GM19025 (cell line): ENCODE results near the gene ALOX15B.

Experiments
- ATAC-seq: cut with Tn5 transposase; IDR thresholded peaks from one replicate; pipeline ENCODE4 v1.9.1; 2021; ENCODE audit warnings: mild to moderate bottlenecking, low read depth, moderate library complexity; ENCODE audit not compliant: unreplicated experiment

Gene ALOX15B

GRCh38 chr17:8038954-8039610 is at the start of gene ALOX15B:
TSS of gene ALOX15B (plus strand) at chr17:8039059. CDS start at chr17:8039156, 97 bp downstream.
- no peak for ATAC-seq

GRCh38 chr17:7989781-7990655 is 48.8 kb upstream of the ALOX15B start:
- peak; percentile 76 for ATAC-seq

GRCh38 chr17:7992516-7992915 is 46.3 kb upstream of the ALOX15B start:
- ATAC-seq: no peak

- ATAC-seq: no peak
Observed at GRCh38 chr17:7992924-7993323, 45.9 kb upstream of the ALOX15B start.

- no peak for ATAC-seq
Observed at GRCh38 chr17:7993972-7994589, 44.8 kb upstream of the ALOX15B start.

- no peak for ATAC-seq
Observed at GRCh38 chr17:7995724-7996123, 43.1 kb upstream of the ALOX15B start.

- no peak for ATAC-seq
Observed at GRCh38 chr17:7997186-7997585, 41.7 kb upstream of the ALOX15B start.

GRCh38 chr17:8001976-8002720 is 36.7 kb upstream of the ALOX15B start, which contains the start of gene GUCY2D:
TSS of gene GUCY2D (plus strand) at chr17:8002615. CDS start at chr17:8003048, 433 bp downstream.
- ATAC-seq: no peak

GRCh38 chr17:8002721-8003593 is 35.9 kb upstream of the ALOX15B start:
- ATAC-seq: no peak

- ATAC-seq: no peak
Observed at GRCh38 chr17:8003594-8004181, 35.2 kb upstream of the ALOX15B start.

- no peak for ATAC-seq
Observed at GRCh38 chr17:8004899-8005298, 34.0 kb upstream of the ALOX15B start.

- no peak for ATAC-seq
Observed at GRCh38 chr17:8005357-8005756, 33.5 kb upstream of the ALOX15B start.

- peak; percentile 55 for ATAC-seq
Observed at GRCh38 chr17:8005967-8006730, 32.7 kb upstream of the ALOX15B start.

GRCh38 chr17:8006836-8007680 is 31.8 kb upstream of the ALOX15B start:
- no peak for ATAC-seq

GRCh38 chr17:8007836-8008235 is 31.0 kb upstream of the ALOX15B start:
- no peak for ATAC-seq

- ATAC-seq: no peak
Observed at GRCh38 chr17:8012045-8012580, 26.7 kb upstream of the ALOX15B start.

GRCh38 chr17:8012996-8013640 is 25.7 kb upstream of the ALOX15B start:
- ATAC-seq: no peak
